ENCODE data around the gene VSX2.

The VSX2 gene

GRCh38 chr14:74301594-74302151 lies 62.4 kb downstream of the VSX2 start:
- no peak for DNase-seq (ENCODE audit: low read depth, low spot score)

DNA sequence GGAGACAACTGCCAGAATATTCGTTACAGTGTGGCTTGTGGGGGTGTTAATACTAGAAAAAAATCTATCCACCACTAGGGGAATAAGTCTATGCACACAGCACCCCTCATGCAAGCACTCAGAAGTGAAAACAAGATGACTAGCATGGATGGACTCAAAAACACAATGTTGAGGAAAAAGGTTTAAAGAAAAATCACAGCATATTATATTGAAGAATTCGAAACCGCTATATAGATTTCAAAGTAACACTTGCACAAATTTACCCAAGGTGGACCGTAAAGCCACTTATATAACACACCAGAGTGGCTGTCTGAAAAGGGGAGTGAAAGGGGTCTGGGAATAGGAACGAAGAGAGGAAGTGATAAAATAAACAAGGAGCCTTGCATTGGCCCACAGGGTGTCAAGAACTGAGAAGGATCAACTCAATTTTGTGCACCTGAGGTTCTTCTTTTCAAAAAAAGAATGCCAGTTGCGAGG lies 62.9 kb downstream of the VSX2 start:
- DNase-seq (ENCODE audit: low read depth, low spot score): no peak

GRCh38 chr14:74302634-74303569 lies 63.7 kb downstream of the VSX2 start, which contains the start of gene ABCD4:
TSS of gene ABCD4 (minus strand) at chr14:74302934. CDS start at chr14:74302912, 22 bp downstream.
- DNase-seq (ENCODE audit: low read depth, low spot score): peak; percentile 96

DNA sequence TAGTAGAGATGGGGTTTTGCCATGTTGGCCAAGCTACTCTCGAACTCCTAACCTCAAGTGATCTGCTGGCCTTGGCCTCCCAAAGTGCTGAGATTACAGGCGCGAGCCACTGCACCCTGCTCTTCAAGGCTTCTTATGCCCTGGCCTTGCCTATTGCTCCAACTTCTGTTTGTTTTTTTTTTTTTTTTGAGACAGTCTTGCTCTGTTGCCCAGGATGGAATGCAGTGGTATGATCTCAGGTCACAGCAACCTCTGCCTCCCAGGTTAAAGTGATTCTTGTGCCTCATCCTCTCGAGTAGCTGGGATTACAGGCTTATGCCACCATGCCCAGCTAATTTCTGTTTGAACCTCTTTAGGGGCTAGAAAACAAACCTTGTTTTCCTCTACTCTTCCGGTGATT lies 69.4 kb downstream of the VSX2 start:
- no peak for DNase-seq (ENCODE audit: low read depth, low spot score)

GRCh38 chr14:74309125-74310022 lies 70.1 kb downstream of the VSX2 start:
- DNase-seq (ENCODE audit: low read depth, low spot score): no peak

GRCh38 chr14:74312161-74312560 lies 72.9 kb downstream of the VSX2 start:
- no peak for DNase-seq (ENCODE audit: low read depth, low spot score)

Measured in ELF-1 (cell line).